Skeletal muscle tissue (tissue), 4 donors: ENCODE results near the gene GATA5. TPM values are rescaled to one million over a fixed set of nuclear protein-coding genes. Genes with fewer than 3 reads are reported as not detected.
A peak's percentile ranks its signal among the peaks of the same experiment; 100 is the strongest.
"Not testable (repeated sequence)": the region's sequence is repeated elsewhere in the genome, so short reads cannot be mapped to it uniquely, and the experiment has no call there.

Experiments
- H3K27ac ChIP-seq: one replicate; pipeline ENCODE4 v1.7.0; 2013; ENCODE audit warnings: mild to moderate bottlenecking, low read depth, low read length, inconsistent platforms
- H3K27me3 ChIP-seq, 3 donors: one replicate each; pipeline ENCODE4 v1.7.0; 2013; ENCODE audit warnings: low read length in 3 of 3; ENCODE audit not compliant: control insufficient read depth in 3 of 3, insufficient read depth in 3 of 3
- H3K36me3 ChIP-seq, 3 donors: one replicate each; pipeline ENCODE4 v1.7.0; 2013; ENCODE audit warnings: low read length in 3 of 3; ENCODE audit not compliant: control insufficient read depth in 3 of 3, insufficient read depth in 3 of 3
- H3K4me1 ChIP-seq, 3 donors: one replicate each; pipeline ENCODE4 v1.7.0; 2013; ENCODE audit warnings: low read length in 3 of 3, mild to moderate bottlenecking in 3 of 3; ENCODE audit not compliant: control insufficient read depth in 3 of 3, insufficient read depth in 3 of 3
- H3K4me3 ChIP-seq, 3 donors: one replicate each; pipeline ENCODE4 v1.7.0; 2013; ENCODE audit warnings: low read length in 3 of 3
- H3K9ac ChIP-seq, 3 donors: one replicate each; pipeline ENCODE4 v1.7.0; 2013; ENCODE audit warnings: low read length in 3 of 3, mild to moderate bottlenecking in 3 of 3, moderate library complexity in 2 of 3, low read depth in 1 of 3
- H3K9me3 ChIP-seq, 3 donors: one replicate each; pipeline ENCODE4 v1.7.0; 2013; ENCODE audit warnings: low read length in 3 of 3; ENCODE audit not compliant: control insufficient read depth in 3 of 3
- total RNA-seq: library from RNA; depleted of rRNA; stranded (reverse); fragments of >200 nt; gene quantifications from one replicate; pipeline ENCODE4 v1.2.3, GENCODE V29; 2014
- donor health status: Osteomylitis.

The GATA5 gene
- total RNA-seq, 1 donor from 2014 or later, result 0.52 TPM

GRCh38 chr20:62498874-62499273 lies 23.1 kb upstream of the GATA5 start:
- no peaks in the 10 kb centered on the region for H3K36me3 ChIP-seq
- no peaks in the 10 kb centered on the region for H3K9me3 ChIP-seq
- peaks cover 33 to 64% (median 56%) of the 10 kb centered on the region in 3 donors for H3K4me1 ChIP-seq
- no peak overlapping the region for H3K27ac ChIP-seq
- H3K9ac ChIP-seq, result peak overlapping the region in 1 of 3 donors; percentile 62
- no peak overlapping the region for H3K4me3 ChIP-seq
- H3K27me3 ChIP-seq, result peaks cover 0 to 5% (median 4%) of the 10 kb centered on the region in 3 donors

DNA sequence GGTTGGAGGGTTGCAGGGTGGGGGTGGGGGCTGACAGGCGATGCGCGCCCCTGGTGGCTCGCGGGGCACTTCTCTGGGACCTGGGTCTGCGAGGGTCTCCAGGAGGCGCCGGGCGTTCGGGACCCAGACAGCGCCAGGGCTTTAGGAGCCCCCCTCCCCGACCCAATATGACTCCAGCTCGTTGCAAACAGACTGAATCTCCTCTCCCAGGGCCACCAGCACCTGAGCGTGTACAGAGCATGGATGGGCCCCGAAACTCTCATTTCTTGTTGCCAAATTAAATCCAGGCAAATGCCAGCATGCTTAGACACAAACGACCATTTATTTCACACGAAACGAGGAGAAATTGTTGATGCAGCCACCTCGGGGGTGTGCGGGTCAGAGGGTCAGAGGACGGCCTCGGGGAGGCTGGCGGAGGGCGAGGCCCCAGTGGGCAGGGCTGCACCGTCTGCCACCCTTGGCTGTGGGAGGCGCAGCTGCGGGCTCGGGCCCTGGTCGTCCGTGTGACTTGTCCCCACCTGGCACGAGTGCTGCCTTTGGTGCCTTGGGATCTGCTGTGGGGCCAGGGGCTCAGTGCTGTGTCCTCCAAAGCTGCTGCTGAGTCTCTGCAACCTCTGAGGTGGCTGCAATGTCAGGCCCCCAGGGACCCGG lies 20.9 kb upstream of the GATA5 start:
- Histone ChIP-seq H3K4me1 (peaks cover 39 to 65% (median 61%) of the 10 kb centered on the region in 3 donors), H3K27me3 (peaks cover 0 to 5% (median 4%) of the 10 kb centered on the region in 3 donors), H3K27ac (no peak overlapping the region)

DNA sequence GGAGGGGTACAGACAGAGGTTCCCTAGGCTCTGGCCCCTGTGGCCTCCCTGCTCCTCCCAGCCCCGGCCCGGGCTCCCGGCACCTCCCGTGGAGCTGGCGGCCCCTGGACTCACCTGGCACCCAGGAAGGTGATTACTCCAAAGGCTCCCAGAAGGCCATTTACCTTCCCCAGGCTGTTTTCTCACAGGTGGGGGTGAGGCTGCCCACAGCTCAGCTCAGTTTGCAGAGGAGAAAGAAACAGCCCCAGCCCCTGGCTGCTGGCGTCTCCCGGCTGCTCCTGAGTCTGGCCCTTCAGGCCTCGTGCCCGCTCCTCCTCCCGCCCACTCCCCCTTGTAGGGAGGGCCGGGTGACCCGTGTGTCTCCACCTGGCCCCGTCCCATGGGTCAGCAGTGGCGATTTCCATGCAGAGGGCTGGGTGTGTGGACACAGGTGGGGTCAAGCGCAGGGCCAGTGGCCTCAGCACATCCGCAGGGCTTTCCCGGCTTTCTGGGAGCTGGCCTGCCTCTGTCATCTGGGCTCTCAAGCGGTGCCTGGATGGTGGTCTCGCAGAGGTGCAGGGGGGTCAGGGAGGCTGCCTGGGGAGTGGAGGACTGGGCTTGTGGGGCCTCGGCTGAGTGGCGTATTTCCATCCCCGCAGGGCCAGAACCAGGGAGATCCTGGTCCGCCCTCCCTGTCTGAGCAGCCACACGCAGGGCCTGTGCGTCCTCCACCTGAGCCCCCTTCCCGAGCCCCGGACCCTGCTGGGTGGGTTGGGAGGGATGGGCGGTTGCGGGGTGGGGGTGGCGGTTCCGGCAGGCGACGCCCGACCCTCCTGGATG lies 20.2 kb upstream of the GATA5 start:
- H3K9ac ChIP-seq, result peak overlapping the region; percentile 64 to 74 (median 66)
- H3K4me1 ChIP-seq, result peaks cover 39 to 58% (median 55%) of the 10 kb centered on the region in 3 donors
- no peaks in the 10 kb centered on the region for H3K36me3 ChIP-seq
- H3K4me3 ChIP-seq, result peak overlapping the region in 2 of 3 donors; percentile 39 to 49
- H3K27me3 ChIP-seq, result peaks cover 0 to 5% (median 4%) of the 10 kb centered on the region in 3 donors
- no peaks in the 10 kb centered on the region for H3K9me3 ChIP-seq
- H3K27ac ChIP-seq, result peak overlapping the region; percentile 80

More for the DNA sequence above, 20.9 kb upstream of the GATA5 start:
- no peaks in the 10 kb centered on the region for H3K36me3 ChIP-seq
- peak overlapping the region in 1 of 3 donors; percentile 57 for H3K9ac ChIP-seq
- H3K9me3 ChIP-seq, result no peaks in the 10 kb centered on the region
- no peak overlapping the region for H3K4me3 ChIP-seq

DNA sequence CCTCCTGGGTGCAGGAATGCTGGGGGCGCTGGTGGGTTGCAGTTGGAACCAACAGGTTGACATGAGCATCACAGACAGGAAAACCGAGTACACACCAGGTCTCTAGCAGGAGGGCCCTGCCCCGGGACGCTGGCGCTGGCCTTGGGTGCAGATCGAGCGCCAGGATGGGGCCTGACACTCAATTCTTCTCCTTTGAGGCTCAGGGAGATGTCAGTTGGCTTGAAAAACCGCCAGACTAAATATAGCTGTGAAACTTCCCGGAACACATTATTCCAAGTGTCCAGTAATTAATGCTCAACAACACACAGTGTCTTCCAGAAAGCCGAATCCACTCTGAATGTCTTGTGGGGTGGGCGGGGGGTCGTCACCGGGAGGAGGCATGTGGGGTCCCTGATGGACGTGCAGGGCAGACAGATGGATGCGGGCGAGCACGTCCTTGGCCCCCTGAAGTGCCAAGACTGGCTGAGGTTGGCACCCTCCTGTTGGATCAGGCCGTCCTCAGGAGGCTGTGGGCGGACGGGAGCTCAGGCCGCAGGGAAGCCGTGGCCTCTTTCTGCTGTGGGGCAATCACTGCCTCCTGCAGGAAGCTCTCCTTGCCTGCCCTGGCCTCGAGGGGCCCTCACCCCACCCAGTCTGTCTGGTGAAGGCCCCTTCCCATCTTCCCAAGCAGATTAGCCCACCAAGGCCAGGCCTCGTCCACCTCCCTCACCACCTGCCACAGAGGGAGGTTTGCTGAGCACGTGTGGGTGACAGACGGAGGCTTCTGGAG lies 19.4 kb upstream of the GATA5 start:
- Histone ChIP-seq H3K27me3 (peaks cover 0 to 5% (median 4%) of the 10 kb centered on the region in 3 donors), H3K36me3 (no peaks in the 10 kb centered on the region), H3K4me3 (peak overlapping the region; percentile 9 to 49 (median 39)), H3K4me1 (peaks cover 34 to 50% (median 47%) of the 10 kb centered on the region in 3 donors), H3K9ac (peak overlapping the region; percentile 64 to 74 (median 66)), H3K27ac (peak overlapping the region; percentile 80), H3K9me3 (no peaks in the 10 kb centered on the region)

DNA sequence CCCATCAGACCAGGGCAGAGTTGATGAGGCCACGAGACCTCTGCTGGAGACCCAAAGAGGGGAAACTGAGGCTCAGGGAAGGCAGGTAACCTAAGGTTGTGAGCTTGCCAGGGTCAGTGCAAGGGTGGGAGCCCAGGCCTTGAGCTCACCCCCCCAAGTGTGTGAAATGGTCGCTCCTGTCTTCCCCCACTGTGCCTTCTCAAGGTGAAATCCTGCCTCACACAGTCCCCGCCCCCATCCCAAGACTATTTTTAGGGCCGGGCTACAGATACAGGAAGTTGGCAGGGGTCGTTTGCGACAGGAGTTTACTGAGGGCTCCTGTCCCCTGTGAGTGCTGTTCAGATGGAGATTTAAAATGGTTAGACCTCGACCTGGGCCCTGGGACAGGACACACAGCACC lies 18.7 kb upstream of the GATA5 start:
- peak overlapping the region; percentile 9 to 49 (median 25) for H3K4me3 ChIP-seq
- H3K27ac ChIP-seq, result peak overlapping the region; percentile 80

DNA sequence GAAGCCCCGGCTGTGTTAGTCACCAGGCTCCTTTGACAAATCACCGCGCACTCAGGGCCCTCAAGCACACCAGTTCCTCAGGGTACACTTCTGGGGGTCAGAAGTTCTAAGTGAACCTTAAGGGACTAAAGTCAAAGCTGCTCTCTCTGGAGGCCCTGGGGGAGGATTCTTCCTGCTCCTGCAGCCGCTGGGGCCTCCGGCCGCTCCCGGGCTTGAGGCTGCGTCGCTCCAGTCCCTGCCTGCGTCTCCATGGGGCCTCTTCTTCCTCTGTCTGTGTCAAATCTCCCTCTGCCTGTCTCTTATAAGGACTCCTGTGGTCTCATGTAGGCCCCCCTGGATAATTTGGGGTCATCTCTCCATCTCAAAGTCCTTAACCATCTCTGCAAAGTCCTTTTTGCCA lies 18.1 kb upstream of the GATA5 start:
- Histone ChIP-seq H3K4me3 (no peak overlapping the region), H3K27me3 (peaks cover 0 to 13% (median 7%) of the 10 kb centered on the region in 3 donors), H3K4me1 (peaks cover 34 to 39% (median 37%) of the 10 kb centered on the region in 3 donors), H3K36me3 (no peaks in the 10 kb centered on the region), H3K9me3 (no peaks in the 10 kb centered on the region), H3K27ac (peak overlapping the region; percentile 80), H3K9ac (peak overlapping the region in 1 of 3 donors; percentile 16)

More for the DNA sequence above, 18.7 kb upstream of the GATA5 start:
- H3K4me1 ChIP-seq, result peaks cover 34 to 44% (median 41%) of the 10 kb centered on the region in 3 donors
- no peaks in the 10 kb centered on the region for H3K36me3 ChIP-seq
- H3K27me3 ChIP-seq, result peaks cover 0 to 10% (median 9%) of the 10 kb centered on the region in 3 donors
- no peaks in the 10 kb centered on the region for H3K9me3 ChIP-seq
- peak overlapping the region; percentile 58 to 74 (median 64) for H3K9ac ChIP-seq

- no peaks in the 10 kb centered on the region for H3K9me3 ChIP-seq
- H3K4me3 ChIP-seq, result no peak overlapping the region
- no peak overlapping the region for H3K27ac ChIP-seq
- H3K9ac ChIP-seq, result peak overlapping the region in 1 of 3 donors; percentile 16
- H3K4me1 ChIP-seq, result peaks cover 34 to 38% (median 37%) of the 10 kb centered on the region in 3 donors
- no peaks in the 10 kb centered on the region for H3K36me3 ChIP-seq
- peaks cover 0 to 14% (median 9%) of the 10 kb centered on the region in 3 donors for H3K27me3 ChIP-seq
Observed at GRCh38 chr20:62493253-62493885, 17.6 kb upstream of the GATA5 start.

- Histone ChIP-seq H3K4me3 (no peak overlapping the region), H3K4me1 (peaks cover 34 to 38% (median 37%) of the 10 kb centered on the region in 3 donors), H3K27me3 (peaks cover 2 to 20% (median 14%) of the 10 kb centered on the region in 3 donors), H3K36me3 (no peaks in the 10 kb centered on the region), H3K9ac (no peak overlapping the region), H3K27ac (no peak overlapping the region), H3K9me3 (no peaks in the 10 kb centered on the region)
Observed at GRCh38 chr20:62492711-62493110, 16.9 kb upstream of the GATA5 start.

- not testable (repeated sequence) for H3K4me3 ChIP-seq, H3K36me3 ChIP-seq, H3K9me3 ChIP-seq, H3K9ac ChIP-seq, H3K27ac ChIP-seq
- Histone ChIP-seq H3K4me1 (peaks cover 22 to 26% (median 24%) of the 10 kb centered on the region in 3 donors), H3K27me3 (peaks cover 4 to 31% (median 17%) of the 10 kb centered on the region in 3 donors)
Observed at GRCh38 chr20:62490783-62491182, 15.0 kb upstream of the GATA5 start.
